Left hindlimb (tissue), 1 donor: Measurements from ENCODE around the gene RUNDC3A.
"Not testable (repeated sequence)": the region's sequence is repeated elsewhere in the genome, so short reads cannot be mapped to it uniquely, and the experiment has no call there.

Source experiments
- DNase-seq: peaks from one replicate; pipeline ENCODE4 v3.0.0-alpha.2; 2018

Gene RUNDC3A

DNA sequence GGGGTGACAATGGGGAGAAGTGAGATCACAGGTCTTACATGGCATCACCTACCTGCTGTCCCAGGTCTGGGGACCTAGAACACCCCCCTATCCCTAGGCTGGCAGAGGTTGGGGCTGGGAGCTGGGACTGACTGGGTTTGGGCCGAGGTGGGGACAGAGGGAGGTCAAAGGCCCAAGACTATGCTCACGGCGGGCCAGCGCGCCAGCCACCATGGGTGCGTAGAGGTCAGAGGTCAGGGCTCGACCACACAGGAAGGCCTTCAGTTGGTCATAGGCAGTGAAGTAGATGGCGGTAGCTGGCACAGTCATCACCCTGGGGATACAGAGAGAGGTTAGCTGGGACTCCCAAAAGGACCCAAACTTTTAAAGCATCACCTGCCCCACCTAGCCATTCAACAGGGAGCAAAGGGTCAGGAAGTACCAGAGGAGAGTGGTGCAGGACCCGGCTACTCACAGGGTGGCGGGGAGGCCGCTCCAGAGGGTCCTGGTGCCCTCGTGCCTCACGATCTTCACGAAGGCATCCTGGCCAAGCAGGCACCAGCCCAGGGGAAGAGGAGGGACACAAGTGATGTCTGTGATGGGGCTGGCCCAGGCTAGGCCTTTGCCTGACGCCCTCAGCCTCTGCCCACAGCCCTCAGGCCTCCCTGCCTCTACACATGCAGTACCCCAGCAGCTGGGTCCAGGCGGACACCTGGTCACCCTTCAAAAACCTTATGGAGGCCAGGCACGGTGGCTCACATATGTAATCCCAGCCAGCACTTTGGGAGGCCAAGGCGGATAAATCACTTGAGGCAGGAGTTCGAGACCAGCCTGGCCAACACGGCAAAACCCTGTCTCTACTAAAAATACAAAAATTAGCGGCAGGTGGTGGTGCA is 13.1 kb downstream of the RUNDC3A start:
- no peak for DNase-seq

DNA sequence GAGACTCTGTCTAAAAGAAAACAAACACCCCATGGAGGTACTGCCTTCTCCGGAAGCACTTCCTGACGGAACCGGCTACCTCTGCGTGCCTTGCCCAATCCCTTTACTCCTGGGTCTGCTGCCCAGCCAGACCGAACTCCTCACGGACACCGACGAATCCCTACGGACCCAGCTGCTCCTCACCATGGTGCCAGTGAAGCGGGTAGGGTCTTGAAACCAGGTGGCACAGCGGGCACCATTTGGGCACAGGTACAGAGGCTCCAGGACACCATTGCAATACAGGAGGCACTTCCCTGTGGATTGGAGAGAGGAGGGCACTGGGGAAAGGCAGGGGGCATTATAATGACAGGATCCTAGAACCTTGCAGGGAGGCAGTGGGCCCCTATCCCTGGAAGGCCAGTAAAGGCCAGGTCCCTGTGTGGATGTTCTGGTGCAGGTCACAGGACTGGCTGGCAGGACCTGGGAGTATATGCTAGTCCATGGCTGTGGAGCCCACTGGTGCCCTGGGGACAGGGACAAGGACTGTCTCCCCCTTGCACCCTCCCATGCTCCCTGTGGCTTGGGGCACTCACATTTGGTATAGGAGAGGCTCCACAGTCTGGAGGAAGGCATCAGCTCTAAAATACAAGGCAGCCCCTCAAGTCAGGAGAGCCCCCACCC is 14.0 kb downstream of the RUNDC3A start:
- DNase-seq: no peak

DNA sequence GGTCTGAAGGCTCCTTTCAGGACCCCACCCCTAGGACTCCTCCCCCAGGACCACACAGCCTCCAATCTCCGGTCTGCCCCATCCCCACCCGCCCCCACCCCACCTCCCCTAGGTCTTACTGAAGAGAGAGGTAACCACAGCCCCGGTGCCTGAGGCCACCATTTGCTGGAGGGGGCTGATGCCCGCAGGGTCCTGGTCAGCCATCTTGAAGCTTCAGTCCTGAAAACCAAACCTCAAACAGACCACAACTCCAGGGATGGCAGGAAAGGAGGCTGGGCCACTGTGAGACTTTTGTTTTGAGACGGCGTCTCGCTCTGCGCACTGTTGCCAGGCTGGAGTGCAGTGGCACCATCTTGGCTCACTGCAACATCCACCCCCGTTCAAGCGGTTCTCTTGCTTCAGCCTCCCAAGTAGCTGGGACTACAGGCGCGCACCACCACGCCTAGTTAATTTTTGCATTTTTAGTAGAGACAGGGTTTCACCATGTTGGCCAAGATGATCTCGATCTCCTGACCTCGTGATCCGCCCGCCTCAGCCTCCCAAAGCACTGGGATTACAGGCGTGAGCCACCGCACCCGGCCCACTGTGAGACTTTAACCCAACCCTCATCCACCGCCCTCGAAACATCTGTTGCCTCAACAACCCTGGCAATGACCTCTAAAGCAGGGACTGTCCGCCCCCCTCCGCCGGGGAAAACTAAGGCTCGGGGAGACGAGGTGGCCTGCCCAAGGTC is 15.1 kb downstream of the RUNDC3A start:
- no peak for DNase-seq

DNA sequence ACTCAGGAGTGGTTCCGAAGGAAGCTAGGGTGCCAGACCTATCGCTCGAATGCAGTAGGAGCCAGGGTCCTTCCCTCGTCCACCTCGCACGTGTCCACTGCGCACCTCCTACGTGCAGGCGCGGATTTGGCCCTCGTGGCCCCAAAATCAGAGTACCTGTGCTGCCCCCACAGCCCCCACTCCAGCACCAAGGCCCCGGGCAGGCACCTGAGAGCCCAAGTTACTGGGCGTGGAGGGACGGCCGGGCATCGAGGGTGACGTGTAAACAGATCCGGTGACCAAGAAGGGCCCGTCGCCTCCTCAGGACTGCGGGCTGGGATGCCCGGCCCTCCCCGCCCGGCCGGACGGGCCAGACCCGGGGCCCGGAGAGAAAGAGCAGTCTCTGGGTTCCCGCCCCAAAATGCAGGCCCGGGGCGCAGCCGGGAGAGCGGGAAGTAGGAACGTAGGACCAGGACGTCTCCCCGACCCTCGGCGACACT is 15.7 kb downstream of the RUNDC3A start:
- no peak for DNase-seq

DNA sequence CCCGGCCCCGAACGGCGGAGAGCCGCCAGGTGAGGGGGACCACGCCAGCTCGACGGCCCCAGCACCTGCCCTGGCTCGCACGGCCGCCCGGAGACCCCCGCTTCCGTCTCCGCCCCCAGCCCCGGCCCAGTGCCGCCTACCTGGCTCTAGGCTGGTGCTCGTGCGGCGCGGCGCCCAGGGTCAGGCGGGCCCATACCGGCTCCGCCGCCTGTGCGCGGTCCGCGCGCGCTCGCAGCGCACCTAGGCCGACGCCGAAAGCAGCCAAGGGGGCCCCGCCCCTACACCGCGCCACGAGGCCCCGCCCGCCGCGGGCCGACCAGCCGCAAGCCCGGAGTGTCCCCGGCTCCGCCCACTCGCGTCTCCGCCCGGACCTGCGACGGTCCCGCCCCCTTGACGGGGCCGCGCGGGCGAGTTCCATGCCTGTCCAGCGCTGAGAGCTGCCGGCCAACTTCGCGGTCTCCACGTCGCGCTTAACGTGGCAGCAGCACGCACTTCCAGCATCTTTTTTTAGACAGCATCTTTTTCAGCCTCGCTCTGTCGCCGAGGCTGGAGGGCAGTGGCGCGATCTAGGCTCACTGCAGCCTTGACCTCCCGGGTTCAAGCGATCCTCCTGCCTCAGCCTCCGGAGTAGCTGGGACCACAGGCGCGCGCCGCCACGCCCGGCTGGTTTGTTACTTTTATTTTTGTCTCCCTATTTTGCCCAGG is 16.3 kb downstream of the RUNDC3A start, which contains the start of gene SLC25A39:
Gene SLC25A39 (minus strand): TSS at position 253 of the 705 bp plus-strand sequence. CDS start 1,261 bp downstream, outside the sequence.
- DNase-seq: peak; percentile 95

DNA sequence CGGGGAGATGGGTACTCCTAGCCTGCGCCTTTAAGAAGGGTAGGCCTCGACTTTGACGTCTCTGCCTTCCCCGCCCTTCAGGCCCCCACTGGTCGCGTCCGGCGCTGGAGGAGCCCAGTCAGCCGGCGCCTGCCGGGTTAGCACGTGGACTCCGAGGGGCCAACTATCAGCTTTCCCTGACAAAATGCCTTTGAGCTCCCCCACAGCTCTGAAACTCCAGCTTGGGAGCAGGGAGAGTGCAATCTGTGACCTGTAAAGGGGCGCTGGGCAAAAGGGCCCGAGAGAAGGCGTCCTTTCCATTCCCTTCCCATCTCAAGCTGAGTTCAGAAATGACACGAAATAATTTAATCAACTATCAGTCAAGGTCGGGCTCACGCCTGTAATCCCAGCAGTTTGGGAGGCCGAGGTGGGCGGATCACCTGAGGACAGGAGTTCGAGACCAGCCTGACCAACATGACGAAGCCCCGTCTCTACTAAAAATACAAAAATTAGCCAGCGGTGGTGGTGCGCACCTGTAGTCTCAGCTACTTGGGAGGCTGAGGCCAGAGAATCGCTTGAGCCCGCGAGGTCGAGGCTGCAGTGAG is 18.6 kb downstream of the RUNDC3A start:
- DNase-seq: peak; percentile 97

DNA sequence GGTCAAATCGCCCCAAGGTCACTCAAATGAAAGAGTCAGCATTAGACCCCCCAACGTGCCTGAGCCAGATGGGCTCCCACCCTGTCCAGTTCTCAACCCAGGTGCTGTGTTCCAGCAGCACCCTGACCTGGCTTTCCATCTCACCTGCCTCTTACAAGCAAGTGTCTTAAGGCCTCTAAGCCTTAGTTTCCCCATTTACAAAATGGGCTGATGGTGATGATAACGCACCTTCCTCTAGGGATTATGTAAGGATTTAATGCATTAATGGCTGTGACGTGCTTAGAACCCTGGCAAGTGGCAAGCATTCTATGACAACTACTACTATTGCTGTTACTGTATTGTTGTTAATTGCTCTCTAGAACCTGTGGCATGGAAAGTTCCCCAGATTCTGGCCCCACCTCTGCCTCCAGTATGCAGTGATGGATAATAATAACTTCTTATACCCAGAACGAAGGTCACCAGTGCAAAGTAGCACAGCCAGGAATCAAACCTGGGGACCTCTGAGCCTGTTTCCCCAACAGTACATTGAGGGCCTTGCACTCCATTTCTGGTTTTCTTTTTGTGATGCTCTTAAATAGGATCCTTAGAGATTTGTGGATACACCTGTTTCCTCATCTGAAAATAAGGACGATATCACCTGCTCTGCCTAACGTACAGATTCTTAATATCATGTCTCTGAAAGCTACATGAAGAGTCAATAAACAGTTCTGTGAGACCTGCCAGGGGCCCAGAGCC is 19.5 kb downstream of the RUNDC3A start:
- no peak for DNase-seq

DNA sequence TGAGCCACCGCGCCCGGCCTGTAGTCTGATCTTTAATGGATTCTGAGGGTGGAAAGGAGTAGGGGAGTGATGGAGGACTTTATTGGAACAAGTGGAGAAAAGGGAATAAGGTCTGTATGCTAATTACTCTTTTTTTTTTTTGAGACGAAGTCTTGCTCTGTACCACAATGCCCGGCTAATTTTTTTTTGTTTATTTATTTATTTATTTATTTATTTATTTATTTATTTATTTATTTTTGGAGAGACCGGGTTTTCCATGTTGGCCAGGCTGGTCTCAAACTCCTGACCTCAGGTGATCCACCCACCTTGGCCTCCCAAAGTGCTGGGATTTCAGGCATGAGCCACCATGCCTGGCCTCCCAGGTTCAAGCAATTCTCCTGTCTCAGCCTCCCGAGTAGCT is 21.1 kb downstream of the RUNDC3A start:
- DNase-seq: not testable (repeated sequence)

DNA sequence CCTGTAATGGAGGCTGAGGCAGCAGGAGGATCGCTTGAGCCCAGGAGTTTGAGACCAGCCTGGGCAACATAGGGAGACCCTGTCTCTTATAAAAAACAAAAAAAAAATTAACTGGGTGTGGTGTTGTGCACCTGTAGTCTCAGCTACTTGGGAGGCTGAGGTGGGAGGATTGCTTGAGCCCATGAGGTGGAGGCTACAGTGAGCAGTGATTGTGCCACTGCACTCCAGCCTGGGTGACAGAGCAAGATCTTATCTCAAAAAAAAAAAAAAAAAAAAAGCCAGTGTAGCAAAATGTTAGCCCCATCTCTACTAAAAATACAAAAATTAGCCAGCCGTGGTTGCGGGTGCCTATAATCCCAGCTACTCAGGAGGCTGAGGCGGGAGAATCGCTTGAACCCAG is 21.9 kb downstream of the RUNDC3A start:
- DNase-seq: not testable (repeated sequence)

DNA sequence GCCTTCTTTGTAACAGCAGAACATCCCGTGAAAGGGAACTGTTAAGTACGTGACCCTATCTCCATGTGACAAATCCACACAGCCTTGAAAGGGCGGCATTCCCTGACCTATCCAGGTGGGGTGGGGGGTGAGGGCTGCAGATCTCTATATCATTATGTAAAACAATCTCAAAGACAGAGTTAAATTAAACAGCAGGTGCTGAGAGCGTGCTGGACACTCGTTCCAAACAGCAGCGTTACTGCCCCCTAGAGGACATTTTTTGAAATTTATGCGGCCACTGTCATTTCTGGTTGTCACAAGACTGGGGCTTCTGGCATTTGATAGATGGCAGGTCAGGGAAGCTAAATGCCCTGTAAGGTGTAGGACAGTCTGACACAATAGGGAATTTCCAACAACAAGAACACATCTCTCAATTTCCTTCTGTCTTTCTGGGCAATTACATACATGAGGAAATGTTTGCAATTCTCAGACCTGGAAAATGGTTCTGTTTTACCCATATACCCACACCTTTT is 22.9 kb downstream of the RUNDC3A start:
- no peak for DNase-seq

DNA sequence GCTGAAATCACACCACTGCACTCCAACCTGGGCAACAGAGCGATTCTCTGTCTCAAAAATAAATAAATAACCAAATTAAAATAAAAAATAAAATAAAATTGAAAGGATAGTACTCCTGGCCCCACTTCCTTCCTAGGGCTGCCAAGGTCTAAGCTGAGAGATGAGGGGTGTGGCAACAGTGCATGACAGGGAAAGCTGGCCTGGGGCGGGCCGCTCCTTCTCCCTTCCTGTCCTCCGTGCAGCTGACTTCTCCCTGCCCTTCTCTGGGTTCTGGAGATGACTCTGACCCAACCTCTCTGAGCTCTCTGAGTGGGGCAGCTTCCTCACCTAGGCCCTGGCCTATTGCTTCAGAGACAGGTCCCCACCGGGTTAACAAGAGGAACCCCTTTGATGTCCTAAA is 25.0 kb downstream of the RUNDC3A start:
- DNase-seq: no peak

DNA sequence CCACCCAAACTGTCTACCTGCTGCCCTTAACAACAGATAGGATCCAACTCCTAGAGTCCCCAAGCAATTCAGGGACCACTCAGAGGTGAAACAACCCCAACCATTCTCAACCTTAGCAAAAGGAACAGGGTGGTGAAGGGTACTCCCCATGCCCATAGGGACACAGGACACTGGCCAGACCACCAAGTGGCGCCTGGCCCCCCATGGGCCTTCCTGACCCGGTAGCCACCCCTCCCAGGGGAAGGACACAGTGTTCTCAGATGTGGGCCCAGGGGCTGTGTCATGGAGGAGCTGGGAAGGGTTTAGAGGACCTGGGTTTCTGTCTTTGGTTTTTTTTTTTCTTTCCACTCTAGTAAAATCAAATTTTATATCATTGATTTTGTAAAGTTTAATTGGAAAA is 25.9 kb downstream of the RUNDC3A start:
- DNase-seq: no peak

DNA sequence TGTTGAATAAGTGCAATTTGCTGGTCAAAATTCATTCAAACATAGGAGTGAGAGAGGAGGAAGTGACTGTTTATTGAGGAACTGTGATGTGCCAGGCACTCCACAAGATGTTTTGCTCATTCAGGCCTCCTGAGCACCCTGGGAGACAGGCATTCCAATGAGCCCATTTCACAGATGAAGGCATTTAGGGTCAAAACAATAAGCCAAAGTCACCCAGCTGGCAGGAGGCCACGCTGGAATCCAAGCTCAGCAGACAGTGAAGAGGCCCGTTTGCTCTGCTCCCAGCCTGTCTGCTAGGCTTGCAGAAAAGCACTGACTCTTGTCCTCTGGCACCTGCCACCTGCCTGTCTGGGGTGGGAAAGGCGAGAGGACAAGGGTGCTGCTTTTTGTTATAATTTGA is 26.3 kb downstream of the RUNDC3A start:
- DNase-seq: no peak

DNA sequence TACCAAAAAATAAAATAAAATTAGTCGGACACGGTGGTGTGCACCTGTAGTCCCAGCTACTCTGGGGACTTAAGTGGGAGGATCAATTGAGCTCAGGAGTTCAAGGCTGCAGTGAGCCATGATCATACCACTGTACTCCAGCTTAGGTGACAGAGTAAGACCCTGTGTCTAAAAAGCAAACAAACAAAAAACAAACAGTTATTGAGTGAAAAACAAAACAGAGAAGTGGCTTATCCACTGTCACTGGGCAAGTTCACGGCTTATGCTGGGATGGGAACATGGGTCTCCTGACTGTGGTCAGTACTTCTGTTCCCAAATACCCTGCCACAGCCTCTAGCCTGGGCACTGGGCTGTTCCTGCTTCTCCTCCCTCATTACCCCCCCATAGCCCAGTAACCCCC is 27.2 kb downstream of the RUNDC3A start:
- no peak for DNase-seq

DNA sequence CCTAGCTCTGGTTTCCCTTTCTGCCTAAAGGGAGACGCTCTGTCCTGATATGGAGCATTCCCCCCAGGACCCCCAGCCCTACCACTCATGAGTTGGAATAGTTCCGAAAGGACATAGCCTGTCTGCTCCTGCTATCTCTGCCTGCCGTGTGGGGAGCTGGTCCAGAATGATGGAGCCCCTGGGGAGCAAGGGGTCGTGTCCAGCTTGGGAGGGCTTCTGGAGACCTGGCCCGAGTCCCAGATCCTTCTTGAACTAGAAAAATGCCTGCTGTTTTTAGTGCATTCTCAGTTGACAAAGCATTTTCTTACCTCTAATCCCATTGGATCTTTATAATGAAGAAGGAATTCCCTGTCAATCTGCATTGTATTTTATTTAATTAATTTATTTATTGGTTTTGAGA is 27.6 kb downstream of the RUNDC3A start:
- no peak for DNase-seq

DNA sequence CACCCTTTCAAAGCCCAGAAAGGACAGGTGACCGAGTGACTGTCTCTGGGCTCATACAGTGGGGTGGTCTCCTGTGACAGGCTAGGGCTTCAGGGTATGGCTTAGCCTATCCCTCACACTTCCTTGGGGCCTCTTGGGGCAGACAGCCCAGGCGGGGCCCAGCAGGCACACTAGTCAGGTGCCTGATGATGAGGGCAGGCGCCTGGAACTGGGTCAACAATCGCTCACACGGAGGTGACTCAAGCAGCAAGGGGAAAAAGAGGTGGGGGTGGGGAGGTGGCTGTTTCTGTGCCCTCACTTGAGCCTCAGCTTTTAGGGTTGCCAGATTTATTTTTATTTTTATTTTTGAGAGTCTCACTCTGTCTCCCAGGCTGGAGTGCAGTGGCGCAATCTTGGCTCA is 30.3 kb downstream of the RUNDC3A start:
- no peak for DNase-seq

DNA sequence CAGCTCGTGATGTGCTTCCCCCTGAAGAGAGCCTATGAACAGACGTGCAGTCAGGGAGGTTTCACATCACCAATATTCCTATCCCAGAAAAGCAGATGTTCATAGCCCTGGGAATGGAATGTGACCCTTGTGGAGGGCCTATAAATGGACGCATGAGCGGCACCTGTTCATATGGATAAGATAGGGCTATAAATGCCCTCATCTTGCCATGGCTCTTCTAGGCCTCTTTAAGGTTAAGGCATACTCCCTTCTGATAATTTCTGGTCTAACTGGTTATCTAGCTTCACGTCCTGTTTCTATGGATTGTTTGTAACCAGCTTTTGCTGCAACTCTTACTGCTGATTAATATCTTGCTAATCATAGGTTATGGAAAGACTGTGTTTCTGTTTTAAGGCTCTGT is 32.2 kb downstream of the RUNDC3A start:
- not testable (repeated sequence) for DNase-seq

DNA sequence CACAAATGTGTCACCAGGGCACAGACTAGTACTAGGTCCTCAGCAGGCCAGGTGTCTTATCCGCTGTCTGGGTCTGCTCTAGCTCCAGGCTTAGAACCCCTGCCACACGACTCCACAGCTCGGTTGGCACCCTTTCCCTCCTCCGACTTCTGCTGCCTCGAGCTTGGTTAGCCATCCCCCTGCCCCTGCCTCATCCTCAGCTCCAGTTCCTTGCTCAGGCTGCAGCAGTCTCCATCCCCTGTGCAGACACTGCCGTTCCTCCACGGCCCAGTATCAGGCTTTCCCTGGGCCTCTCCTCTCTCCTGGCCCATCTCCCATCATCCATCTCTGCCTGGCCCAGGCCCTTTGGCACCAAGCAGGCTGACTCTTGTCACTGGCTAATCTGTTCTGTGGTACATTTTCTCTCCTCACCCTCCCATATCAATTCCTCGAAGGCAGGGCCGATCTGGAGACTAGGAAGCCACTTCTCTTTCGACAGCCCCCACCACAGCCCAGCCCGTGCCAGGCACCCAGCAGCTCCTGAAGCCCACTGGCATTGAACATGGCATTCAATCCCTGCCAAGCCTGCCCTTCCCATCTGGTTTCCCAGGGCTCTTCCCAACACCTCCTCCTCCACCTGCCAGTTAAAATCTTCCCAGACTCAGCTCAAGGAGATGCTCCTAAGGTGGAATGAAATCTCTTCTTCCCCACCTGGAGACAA is 35.3 kb downstream of the RUNDC3A start:
- DNase-seq: no peak

DNA sequence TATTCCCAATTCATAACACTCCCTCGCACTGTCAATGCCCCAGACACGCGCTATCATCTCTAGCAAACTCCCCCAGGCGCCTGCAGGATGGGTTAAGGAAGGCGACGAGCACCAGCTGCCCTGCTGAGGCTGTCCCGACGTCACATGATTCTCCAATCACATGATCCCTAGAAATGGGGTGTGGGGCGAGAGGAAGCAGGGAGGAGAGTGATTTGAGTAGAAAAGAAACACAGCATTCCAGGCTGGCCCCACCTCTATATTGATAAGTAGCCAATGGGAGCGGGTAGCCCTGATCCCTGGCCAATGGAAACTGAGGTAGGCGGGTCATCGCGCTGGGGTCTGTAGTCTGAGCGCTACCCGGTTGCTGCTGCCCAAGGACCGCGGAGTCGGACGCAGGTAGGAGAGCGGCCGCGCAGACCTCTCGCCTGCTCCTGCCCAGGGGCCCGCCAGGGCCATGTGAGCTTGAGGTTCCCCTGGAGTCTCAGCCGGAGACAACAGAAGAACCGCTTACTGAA is 36.6 kb downstream of the RUNDC3A start, which contains the start of gene GRN:
Gene GRN (plus strand): TSS at position 364 of the 515 bp plus-strand sequence. CDS start 3,863 bp downstream, outside the sequence.
- peak; percentile 97 for DNase-seq

DNA sequence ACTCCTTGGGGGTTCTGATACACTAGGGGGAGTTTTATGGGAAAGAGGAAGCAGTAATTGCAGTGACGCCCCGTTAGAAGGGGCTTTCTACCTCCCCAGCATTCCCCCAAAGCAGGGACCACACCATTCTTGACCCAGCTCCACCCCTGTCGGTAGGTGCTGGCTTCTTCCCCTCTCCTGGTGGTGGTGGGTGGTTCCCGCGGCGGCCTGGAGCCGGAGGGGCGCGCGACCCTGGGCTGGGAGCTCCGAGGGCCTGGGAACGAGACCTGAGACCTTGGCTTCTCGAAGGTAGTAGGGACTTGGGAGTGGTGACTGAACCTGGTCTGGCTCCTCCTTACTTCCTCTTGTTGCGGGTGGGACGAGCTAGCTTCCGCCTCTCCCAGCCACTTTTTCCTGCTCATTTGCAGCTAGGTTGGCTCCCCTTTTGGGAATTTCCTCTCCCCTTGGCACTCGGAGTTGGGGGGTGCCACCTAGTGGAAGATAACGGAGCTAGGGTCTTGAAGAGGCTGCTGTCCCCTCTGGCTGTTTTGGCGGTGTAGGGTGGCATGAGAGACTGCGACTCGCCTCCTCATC is 37.1 kb downstream of the RUNDC3A start:
- DNase-seq: no peak
